ENCODE data around the gene OR1Q1. TPM values are rescaled to one million over a fixed set of nuclear protein-coding genes. Genes with fewer than 3 reads are reported as not detected.

OR1Q1 gene, protein sequence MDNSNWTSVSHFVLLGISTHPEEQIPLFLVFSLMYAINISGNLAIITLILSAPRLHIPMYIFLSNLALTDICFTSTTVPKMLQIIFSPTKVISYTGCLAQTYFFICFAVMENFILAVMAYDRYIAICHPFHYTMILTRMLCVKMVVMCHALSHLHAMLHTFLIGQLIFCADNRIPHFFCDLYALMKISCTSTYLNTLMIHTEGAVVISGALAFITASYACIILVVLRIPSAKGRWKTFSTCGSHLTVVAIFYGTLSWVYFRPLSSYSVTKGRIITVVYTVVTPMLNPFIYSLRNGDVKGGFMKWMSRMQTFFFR
- total RNA-seq: not detected in 2 replicates

DNA sequence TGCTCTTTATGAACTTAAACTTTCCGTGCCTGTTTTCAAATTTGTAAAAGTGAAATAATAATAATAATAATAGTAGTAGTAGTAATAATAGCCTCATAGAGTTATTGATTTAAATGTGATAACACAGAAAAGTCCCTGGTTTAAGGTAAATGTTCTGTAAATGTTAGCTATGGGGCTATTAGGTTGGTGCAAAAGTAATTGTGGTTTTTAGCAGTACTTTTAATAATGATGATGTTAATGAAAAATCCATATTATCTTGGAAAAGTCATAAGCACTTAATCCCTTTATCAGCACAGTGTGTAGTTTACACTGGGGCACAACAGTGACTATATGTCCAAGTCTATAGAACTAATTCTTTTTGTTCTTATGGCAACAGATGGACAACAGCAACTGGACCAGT, at the start of gene OR1Q1:
TSS of gene OR1Q1 (plus strand) at position 377 of the 400 bp plus-strand sequence. CDS start at position 377, 0 bp downstream.

DNA sequence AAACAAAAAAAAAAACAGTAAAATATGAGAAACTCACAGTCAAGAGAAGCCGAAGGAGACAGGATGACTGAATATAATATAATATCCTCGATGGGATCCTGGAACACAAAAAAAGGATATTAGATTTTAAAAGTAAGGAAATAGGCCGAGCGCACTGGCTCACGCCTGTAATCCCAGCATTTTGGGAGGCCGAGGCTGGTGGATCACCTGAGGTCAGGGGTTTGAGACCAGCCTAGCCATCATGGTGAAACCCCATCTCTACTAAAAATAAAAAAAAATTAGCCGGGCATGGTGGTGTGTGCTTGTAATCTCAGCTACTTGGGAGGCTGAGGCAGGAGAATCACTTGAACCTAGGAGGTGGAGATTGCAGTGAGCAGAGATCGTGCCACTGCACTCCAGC, 31.3 kb upstream of the OR1Q1 start, which contains the start of gene OR1L8:
TSS of gene OR1L8 (minus strand) at position 101 of the 400 bp plus-strand sequence. CDS start 14,907 bp downstream, outside the sequence.

DNA sequence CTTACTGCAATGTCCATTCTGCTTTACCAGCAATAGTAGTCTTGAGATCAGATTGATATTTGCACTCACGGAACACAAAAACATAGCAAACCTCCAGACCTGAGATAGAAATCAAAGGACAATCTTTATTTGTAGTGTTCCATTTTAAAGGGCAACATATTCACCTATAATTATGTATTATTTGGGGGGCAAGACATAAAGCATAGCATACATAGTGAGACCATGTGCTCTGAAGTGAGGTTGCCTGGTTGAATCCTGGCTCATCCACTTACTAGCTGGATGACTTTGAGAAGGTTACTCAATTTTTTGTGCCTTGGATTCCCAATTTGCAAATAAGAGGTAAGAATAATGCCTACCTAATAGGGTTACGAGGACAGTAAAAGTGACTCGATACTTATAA, 43.0 kb downstream of the OR1Q1 start, which contains the start of gene OR1B1:
TSS of gene OR1B1 (minus strand) at position 101 of the 400 bp plus-strand sequence.

DNA sequence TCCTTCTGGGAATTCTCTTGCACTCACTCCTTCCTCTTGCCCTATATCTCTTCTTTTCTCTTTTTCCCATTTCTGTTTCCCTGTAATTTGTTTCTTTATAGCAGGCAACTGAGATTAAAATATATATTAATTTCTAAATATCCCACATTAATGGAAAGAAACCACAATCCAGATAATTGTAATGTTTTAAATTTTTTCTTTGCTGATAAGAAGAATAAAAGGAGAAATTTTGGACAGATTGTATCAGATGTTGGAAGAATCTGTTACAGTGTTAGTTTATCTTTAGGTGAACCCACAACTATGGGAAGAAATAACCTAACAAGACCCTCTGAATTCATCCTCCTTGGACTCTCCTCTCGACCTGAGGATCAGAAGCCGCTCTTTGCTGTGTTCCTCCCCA, 46.9 kb downstream of the OR1Q1 start, which contains the start of gene OR1L1:
TSS of gene OR1L1 (plus strand) at position 301 of the 400 bp plus-strand sequence. CDS start at position 301, 0 bp downstream.

Other genes with a start within 250 kb of the OR1Q1 start
- gene PTGS1, start 243.7 kb upstream of the OR1Q1 start, total RNA-seq: 4.2 and 4.7 TPM in 2 replicates
- not detected in 2 replicates for gene OR1J1, start 136.8 kb upstream of the OR1Q1 start, total RNA-seq
- gene OR1J2, start 103.9 kb upstream of the OR1Q1 start, total RNA-seq: not detected in 2 replicates
- gene OR1J4, start 95.6 kb upstream of the OR1Q1 start, total RNA-seq: not detected in 2 replicates
- gene OR1N1, start 87.4 kb upstream of the OR1Q1 start, total RNA-seq: not detected in 2 replicates
- gene OR1N2, start 61.6 kb upstream of the OR1Q1 start, total RNA-seq: not detected in 2 replicates
- gene OR1L8, start 31.4 kb upstream of the OR1Q1 start, total RNA-seq: not detected in 2 replicates
- gene OR1B1, start 42.9 kb downstream of the OR1Q1 start, total RNA-seq: not detected in 2 replicates
- gene OR1L1, start 47.0 kb downstream of the OR1Q1 start, total RNA-seq: not detected in 2 replicates
- not detected in 2 replicates for gene OR1L3, start 60.4 kb downstream of the OR1Q1 start, total RNA-seq
- not detected in 2 replicates for gene OR1L4, start 109.3 kb downstream of the OR1Q1 start, total RNA-seq
- gene OR1L6, start 127.6 kb downstream of the OR1Q1 start, total RNA-seq: not detected in 2 replicates
- gene OR5C1, start 174.2 kb downstream of the OR1Q1 start, total RNA-seq: not detected in 2 replicates
- gene OR1K1, start 185.4 kb downstream of the OR1Q1 start, total RNA-seq: not detected in 2 replicates
- gene PDCL, start 213.8 kb downstream of the OR1Q1 start, total RNA-seq: 16.7 and 17.2 TPM in 2 replicates